ENCODE data around the gene FOXL2. TPM values are rescaled to one million over a fixed set of nuclear protein-coding genes. Genes with fewer than 3 reads are reported as not detected.

The FOXL2 gene
- total RNA-seq, 1 experiment from 2014 or later: 0.22 TPM

- Histone ChIP-seq H2BK20ac (ENCODE audit: low read depth, low read length, poor library complexity, severe bottlenecking) (no peak overlapping the region), H3K18ac (ENCODE audit: insufficient read length, low read depth, low read length) (no peak overlapping the region), H4K8ac (replicated peaks; ENCODE audit: insufficient read length, low read depth, low read length) (no peak overlapping the region), H4K20me1 (ENCODE audit: control insufficient read depth, insufficient read depth, insufficient read length) (no peaks in the 10 kb centered on the region), H2AK5ac (ENCODE audit: insufficient read length, low read length) (no peak overlapping the region), H2BK12ac (ENCODE audit: insufficient read length, low read depth, low read length) (no peak overlapping the region), H2BK15ac (ENCODE audit: low read depth, low read length) (no peak overlapping the region), H3K27ac (ENCODE audit: insufficient read length, low read depth, low read length) (no peak overlapping the region), H3K4me2 (ENCODE audit: insufficient read depth, insufficient read length, low read length) (peak overlapping the region; percentile 48), H2BK5ac (ENCODE audit: insufficient read length, low read length) (no peak overlapping the region), H3K9me3 (ENCODE audit: control insufficient read depth, low read depth, low read length) (no peaks in the 10 kb centered on the region), H3K27me3 (ENCODE audit: insufficient read depth, low read length) (peaks cover 71% of the 10 kb centered on the region), H2AFZ (ENCODE audit: low read length) (no peak overlapping the region), H3K56ac (ENCODE audit: insufficient read length, low read depth, low read length) (no peak overlapping the region), H2BK120ac (ENCODE audit: low read depth, low read length, poor library complexity, severe bottlenecking) (no peak overlapping the region), H3K23me2 (ENCODE audit: insufficient read length, low read depth, low read length, poor library complexity, severe bottlenecking) (peaks cover 22% of the 10 kb centered on the region), H3T11ph (ENCODE audit: low read length) (no peak overlapping the region), H3K79me2 (ENCODE audit: insufficient read depth, low read length) (no peaks in the 10 kb centered on the region), H3K4ac (ENCODE audit: low read depth, low read length) (no peak overlapping the region), H4K91ac (ENCODE audit: insufficient read length, low read depth, low read length) (no peak overlapping the region), H4K5ac (ENCODE audit: insufficient read length, low read depth, low read length) (no peak overlapping the region), H3K9ac (ENCODE audit: extremely low read depth, insufficient read length, low read length) (no peak overlapping the region), H3K4me1 (ENCODE audit: insufficient read depth, low read length) (peaks cover 2% of the 10 kb centered on the region; the same call in 1 of the 2 replicates), H3K14ac (ENCODE audit: insufficient read depth, low read length) (no peak overlapping the region; the same call in 1 of the 2 replicates), H3K23ac (ENCODE audit: insufficient read length, low read depth, low read length) (no peak overlapping the region), H3K79me1 (ENCODE audit: insufficient read depth, low read depth, low read length, poor library complexity, severe bottlenecking) (no peaks in the 10 kb centered on the region)
- H3K27ac Mint-ChIP-seq: no peak overlapping the region
- H3K36me3 Mint-ChIP-seq (ENCODE audit: insufficient read depth in 1 of 3, low read depth in 3 of 3): no peaks in the 10 kb centered on the region; a peak in 2 of 7 replicates
- H3K9me3 Mint-ChIP-seq: peaks cover 0 to 7% of the 10 kb centered on the region in 2 experiments; a peak in 3 of 5 replicates
- DNase-seq: peak; percentile 75
- TF ChIP-seq CTCF (conservative IDR thresholded peaks at IDR 0.05): no peak
- WGBS (ENCODE audit: extremely low coverage, insufficient read length, low lambda C conversion rate): no CpG with 5 or more reads among the region's 80 CpGs
- peaks cover 98% of the 10 kb centered on the region for H3K27me3 Mint-ChIP-seq (ENCODE audit: low read depth)
- H3K4me1 Mint-ChIP-seq: peaks cover 36 to 48% of the 10 kb centered on the region in 2 experiments
- peak overlapping the region; percentile 51 to 79 for H3K4me3 Mint-ChIP-seq
These were observed 1.8 kb downstream of the FOXL2 start for GRCh38 chr3:138944929-138945708.

All from H9 (cell line).